Stimulated activated memory B cell treated with anti-CD40 and anti-IgM and Interleukin-4, amounts not matched to agents 10 μg/mL and 1 μg/mL and 100 μg/mL, for 72 hours (primary cell): ENCODE measurements around the gene APH1B.
"Not testable (repeated sequence)": the region's sequence is repeated elsewhere in the genome, so short reads cannot be mapped to it uniquely, and the experiment has no call there.

Experiments
- ATAC-seq: fragments of 150-1000 bp; cut with Tn5 transposase; 2 replicates; pipeline ENCODE4 v1.10.0; 2021
- H3K27ac Mint-ChIP-seq: one replicate; pipeline ENCODE4 v1.8.0; 2022; ENCODE audit warnings: mild to moderate bottlenecking, mixed read lengths
- H3K27me3 Mint-ChIP-seq: one replicate; pipeline ENCODE4 v1.8.0; 2022; ENCODE audit warnings: mixed read lengths
- H3K36me3 Mint-ChIP-seq: one replicate; pipeline ENCODE4 v1.8.0; 2022; ENCODE audit warnings: mixed read lengths
- H3K4me1 Mint-ChIP-seq: one replicate; pipeline ENCODE4 v1.8.0; 2022; ENCODE audit warnings: mixed read lengths
- H3K4me3 Mint-ChIP-seq: one replicate; pipeline ENCODE4 v1.8.0; 2022; ENCODE audit warnings: mild to moderate bottlenecking, moderate library complexity, mixed read lengths
- H3K9me3 Mint-ChIP-seq: one replicate; pipeline ENCODE4 v1.8.0; 2022; ENCODE audit warnings: mixed read lengths

Gene APH1B

GRCh38 chr15:63305260-63305659 is 27.9 kb downstream of the APH1B start:
- no peak overlapping the region for H3K27ac Mint-ChIP-seq
- ATAC-seq: no peak
- H3K36me3 Mint-ChIP-seq: peaks cover 47% of the 10 kb centered on the region
- H3K4me1 Mint-ChIP-seq: no peaks in the 10 kb centered on the region
- H3K4me3 Mint-ChIP-seq: no peak overlapping the region
- H3K9me3 Mint-ChIP-seq: no peaks in the 10 kb centered on the region
- no peaks in the 10 kb centered on the region for H3K27me3 Mint-ChIP-seq

GRCh38 chr15:63306492-63307073 is 29.2 kb downstream of the APH1B start:
- Mint-ChIP-seq H3K4me1 (no peaks in the 10 kb centered on the region), H3K4me3 (no peak overlapping the region), H3K36me3 (peaks cover 48% of the 10 kb centered on the region), H3K9me3 (no peaks in the 10 kb centered on the region), H3K27me3 (no peaks in the 10 kb centered on the region), H3K27ac (no peak overlapping the region)
- no peak for ATAC-seq

GRCh38 chr15:63308491-63308890 is 31.1 kb downstream of the APH1B start:
- H3K4me1 Mint-ChIP-seq: no peaks in the 10 kb centered on the region
- no peaks in the 10 kb centered on the region for H3K27me3 Mint-ChIP-seq

DNA sequence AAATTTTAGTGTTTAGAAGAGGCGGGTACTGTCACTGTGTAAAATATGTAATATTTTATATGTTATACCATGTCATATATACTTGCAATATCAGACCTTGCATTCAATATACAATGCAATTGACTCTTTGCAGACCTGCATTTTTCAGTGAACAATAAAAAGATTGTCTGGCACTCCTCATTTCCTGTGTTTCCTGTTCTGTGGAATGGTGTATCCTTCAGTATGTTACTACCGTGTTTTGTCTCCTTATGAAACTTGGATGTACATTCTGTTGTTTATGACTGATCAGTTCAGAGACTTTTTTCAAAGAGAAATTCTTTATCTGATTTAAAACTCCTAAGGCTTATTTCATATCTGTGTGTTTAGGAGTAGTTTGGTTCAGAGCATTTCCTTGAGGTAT is 31.5 kb downstream of the APH1B start:
- H3K9me3 Mint-ChIP-seq: no peaks in the 10 kb centered on the region
- no peak overlapping the region for H3K4me3 Mint-ChIP-seq
- H3K36me3 Mint-ChIP-seq: peaks cover 31% of the 10 kb centered on the region
- no peak overlapping the region for H3K27ac Mint-ChIP-seq
- no peaks in the 10 kb centered on the region for H3K4me1 Mint-ChIP-seq
- H3K27me3 Mint-ChIP-seq: no peaks in the 10 kb centered on the region
- no peak for ATAC-seq

More at GRCh38 chr15:63308491-63308890, 31.1 kb downstream of the APH1B start:
- ATAC-seq: no peak
- H3K36me3 Mint-ChIP-seq: peaks cover 33% of the 10 kb centered on the region
- H3K4me3 Mint-ChIP-seq: no peak overlapping the region
- no peak overlapping the region for H3K27ac Mint-ChIP-seq
- H3K9me3 Mint-ChIP-seq: no peaks in the 10 kb centered on the region

DNA sequence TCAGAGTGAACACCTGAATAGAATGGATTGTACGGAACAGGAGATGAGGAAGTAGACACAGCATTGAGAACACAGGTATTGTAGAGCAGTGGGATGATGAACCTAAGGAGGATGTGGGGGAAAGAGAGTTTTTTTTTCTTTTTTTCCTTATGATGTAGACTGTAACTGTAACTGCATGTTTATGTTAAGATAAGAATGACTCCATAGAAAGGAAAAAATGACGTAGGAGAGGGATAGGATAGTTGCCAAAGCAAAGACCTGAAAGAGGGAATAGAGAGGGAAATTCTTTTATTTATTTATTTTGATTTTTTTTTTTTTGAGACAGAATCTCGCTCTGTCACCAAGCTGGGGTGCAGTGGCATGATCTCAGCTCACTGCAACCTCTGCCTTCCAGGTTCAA is 33.2 kb downstream of the APH1B start:
- Mint-ChIP-seq H3K4me1 (no peaks in the 10 kb centered on the region), H3K36me3 (peaks cover 20% of the 10 kb centered on the region), H3K9me3 (no peaks in the 10 kb centered on the region), H3K4me3 (no peak overlapping the region), H3K27me3 (no peaks in the 10 kb centered on the region), H3K27ac (no peak overlapping the region)
- no peak for ATAC-seq

DNA sequence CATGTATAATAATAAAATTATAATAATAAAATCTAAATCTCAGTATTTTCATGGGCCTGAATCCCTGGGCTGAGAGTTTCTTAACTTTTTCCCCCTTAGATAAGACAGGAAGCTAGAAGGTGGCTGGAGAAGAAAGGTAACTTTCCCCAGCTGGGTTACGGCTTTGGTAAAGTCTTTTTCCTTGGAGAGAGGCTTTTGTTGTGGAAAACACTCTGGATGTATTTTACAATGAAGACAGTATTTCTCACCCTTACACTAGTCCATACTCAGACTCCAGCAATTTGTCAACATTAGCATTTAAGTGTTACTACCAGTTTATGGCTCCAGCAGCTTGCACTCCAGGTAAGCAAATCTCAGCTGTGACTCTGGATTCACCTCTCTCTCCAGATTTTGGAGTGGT is 34.9 kb downstream of the APH1B start:
- peaks cover 7% of the 10 kb centered on the region for H3K36me3 Mint-ChIP-seq
- peaks cover 7% of the 10 kb centered on the region for H3K4me1 Mint-ChIP-seq
- no peak overlapping the region for H3K27ac Mint-ChIP-seq
- ATAC-seq: no peak
- no peaks in the 10 kb centered on the region for H3K27me3 Mint-ChIP-seq
- no peaks in the 10 kb centered on the region for H3K9me3 Mint-ChIP-seq
- H3K4me3 Mint-ChIP-seq: no peak overlapping the region

- ATAC-seq: no peak
- Mint-ChIP-seq H3K27me3 (no peaks in the 10 kb centered on the region), H3K36me3 (peaks cover 7% of the 10 kb centered on the region), H3K4me1 (peaks cover 7% of the 10 kb centered on the region), H3K9me3 (no peaks in the 10 kb centered on the region), H3K27ac (no peak overlapping the region), H3K4me3 (no peak overlapping the region)
Measured at GRCh38 chr15:63313825-63314224, 36.4 kb downstream of the APH1B start.

DNA sequence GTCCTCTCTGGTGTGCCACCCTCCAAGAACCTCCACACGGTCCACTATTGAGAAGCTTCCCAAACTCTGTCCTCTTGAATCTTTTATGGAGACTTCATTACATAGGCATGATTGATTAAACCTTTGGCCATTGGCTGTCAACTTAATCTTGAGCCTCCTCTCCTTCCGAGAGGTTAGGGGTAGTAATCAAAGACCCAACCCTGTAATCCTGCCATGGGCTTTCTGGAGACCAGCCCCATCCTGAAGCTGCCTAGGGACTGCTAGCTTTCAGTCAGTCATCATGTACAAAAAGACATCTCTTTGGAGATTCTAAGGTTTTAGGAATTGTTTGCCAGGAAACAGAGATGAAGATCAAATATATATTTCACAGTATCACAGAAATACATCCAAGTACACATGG is 37.0 kb downstream of the APH1B start:
- H3K9me3 Mint-ChIP-seq: no peaks in the 10 kb centered on the region
- H3K27me3 Mint-ChIP-seq: no peaks in the 10 kb centered on the region
- H3K27ac Mint-ChIP-seq: no peak overlapping the region
- H3K4me3 Mint-ChIP-seq: no peak overlapping the region
- peaks cover 7% of the 10 kb centered on the region for H3K4me1 Mint-ChIP-seq
- H3K36me3 Mint-ChIP-seq: peaks cover 7% of the 10 kb centered on the region
- no peak for ATAC-seq

GRCh38 chr15:63318344-63318743 is 40.9 kb downstream of the APH1B start:
- no peak for ATAC-seq
- Mint-ChIP-seq H3K9me3 (no peaks in the 10 kb centered on the region), H3K4me3 (no peak overlapping the region), H3K27me3 (no peaks in the 10 kb centered on the region), H3K4me1 (peaks cover 7% of the 10 kb centered on the region), H3K27ac (no peak overlapping the region), H3K36me3 (no peaks in the 10 kb centered on the region)

GRCh38 chr15:63319065-63319464 is 41.7 kb downstream of the APH1B start:
- no peak for ATAC-seq
- peaks cover 7% of the 10 kb centered on the region for H3K4me1 Mint-ChIP-seq
- H3K36me3 Mint-ChIP-seq: no peaks in the 10 kb centered on the region
- no peak overlapping the region for H3K27ac Mint-ChIP-seq
- no peaks in the 10 kb centered on the region for H3K27me3 Mint-ChIP-seq
- H3K4me3 Mint-ChIP-seq: no peak overlapping the region
- H3K9me3 Mint-ChIP-seq: no peaks in the 10 kb centered on the region

GRCh38 chr15:63320446-63320845 is 43.0 kb downstream of the APH1B start:
- not testable (repeated sequence) for H3K36me3 Mint-ChIP-seq, H3K27me3 Mint-ChIP-seq

DNA sequence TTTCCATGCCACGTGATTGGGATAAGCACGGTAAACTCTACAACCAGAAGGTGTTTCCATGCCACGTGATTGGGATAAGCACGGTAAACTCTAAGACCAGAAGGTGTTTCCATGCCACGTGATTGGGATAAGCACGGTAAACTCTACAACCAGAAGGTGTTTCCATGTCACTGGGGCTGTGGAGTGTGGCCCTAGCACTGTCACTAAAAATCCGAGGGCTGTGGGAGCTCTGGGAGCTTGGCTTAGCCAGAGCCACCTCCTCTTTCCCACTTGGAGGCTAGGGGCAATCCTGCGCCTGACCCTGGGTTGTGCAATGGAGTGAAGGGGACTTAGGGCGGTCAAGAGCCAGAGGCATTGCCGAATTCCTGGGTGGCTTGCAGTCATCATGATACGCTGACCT is 43.6 kb downstream of the APH1B start:
- H3K27me3 Mint-ChIP-seq, H3K36me3 Mint-ChIP-seq, H3K4me1 Mint-ChIP-seq, H3K27ac Mint-ChIP-seq, ATAC-seq, H3K9me3 Mint-ChIP-seq, H3K4me3 Mint-ChIP-seq: not testable (repeated sequence)

More at GRCh38 chr15:63320446-63320845, 43.0 kb downstream of the APH1B start:
- H3K9me3 Mint-ChIP-seq, H3K27ac Mint-ChIP-seq, H3K4me1 Mint-ChIP-seq, H3K4me3 Mint-ChIP-seq, ATAC-seq: not testable (repeated sequence)

DNA sequence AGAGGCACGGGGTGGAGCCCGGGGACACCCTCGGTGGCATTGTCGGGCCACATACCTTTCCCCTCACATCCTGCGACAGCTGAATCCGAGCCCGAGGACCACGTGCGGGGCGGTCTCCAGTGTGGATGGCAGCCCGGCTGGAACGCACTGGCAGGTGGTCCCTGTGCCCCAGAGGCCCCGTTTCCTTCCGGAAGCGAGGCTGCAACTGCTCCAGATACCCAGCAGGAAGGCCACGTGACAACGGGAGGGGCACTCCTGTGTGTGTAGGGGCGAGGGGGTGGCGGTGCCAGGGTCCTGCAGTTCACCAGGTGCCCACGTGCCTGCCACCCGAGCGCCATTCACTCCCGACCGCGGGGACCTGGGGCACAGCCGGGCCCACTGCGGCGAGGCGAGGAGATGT is 44.1 kb downstream of the APH1B start:
- H3K36me3 Mint-ChIP-seq: no peaks in the 10 kb centered on the region
- peaks cover 3% of the 10 kb centered on the region for H3K4me1 Mint-ChIP-seq

DNA sequence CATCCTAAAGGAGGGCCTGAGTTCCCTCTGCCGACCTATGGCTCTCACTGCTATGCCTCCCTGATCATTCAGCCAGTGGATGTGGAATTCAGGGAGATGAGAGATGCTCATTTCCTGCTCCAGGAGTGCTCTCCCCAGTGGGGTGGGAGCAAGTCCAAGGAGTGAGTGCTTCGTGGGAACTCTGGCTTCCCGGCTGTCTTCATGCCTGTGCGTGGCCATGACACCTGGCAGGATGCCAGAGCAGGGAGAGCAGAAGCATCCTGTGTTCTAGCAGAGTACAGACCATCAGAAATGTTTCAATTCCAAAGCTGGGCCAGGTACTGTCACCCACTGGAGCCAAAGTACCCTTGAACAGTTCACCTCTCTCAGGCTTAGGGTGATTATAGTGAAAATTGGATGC is 45.1 kb downstream of the APH1B start:
- Mint-ChIP-seq H3K27me3 (no peaks in the 10 kb centered on the region), H3K27ac (no peak overlapping the region), H3K9me3 (no peaks in the 10 kb centered on the region), H3K4me1 (no peaks in the 10 kb centered on the region), H3K36me3 (no peaks in the 10 kb centered on the region), H3K4me3 (no peak overlapping the region)
- no peak for ATAC-seq

More for the DNA sequence above, 44.1 kb downstream of the APH1B start:
- no peaks in the 10 kb centered on the region for H3K27me3 Mint-ChIP-seq
- no peaks in the 10 kb centered on the region for H3K9me3 Mint-ChIP-seq
- H3K4me3 Mint-ChIP-seq: no peak overlapping the region
- no peak overlapping the region for H3K27ac Mint-ChIP-seq
- ATAC-seq: no peak

- Mint-ChIP-seq H3K27ac (no peak overlapping the region), H3K9me3 (no peaks in the 10 kb centered on the region), H3K4me3 (no peak overlapping the region), H3K4me1 (no peaks in the 10 kb centered on the region), H3K27me3 (peaks cover 6% of the 10 kb centered on the region), H3K36me3 (no peaks in the 10 kb centered on the region)
- ATAC-seq: no peak
Measured at GRCh38 chr15:63323798-63324563, 46.6 kb downstream of the APH1B start.

- Mint-ChIP-seq H3K4me3 (no peak overlapping the region), H3K27ac (no peak overlapping the region), H3K9me3 (no peaks in the 10 kb centered on the region), H3K36me3 (no peaks in the 10 kb centered on the region), H3K4me1 (no peaks in the 10 kb centered on the region), H3K27me3 (peaks cover 14% of the 10 kb centered on the region)
- no peak for ATAC-seq
Measured at GRCh38 chr15:63324770-63325169, 47.4 kb downstream of the APH1B start.
